Stimulated activated naive CD8-positive, alpha-beta T cell treated with anti-CD3 and anti-CD28 coated beads, Interleukin-15, Interleukin-2, amounts not matched to agents 100 ng/mL and 50 ng/mL, for 24 hours (primary cell): ENCODE measurements around the gene SGPP1.
"Not testable (repeated sequence)": the region's sequence is repeated elsewhere in the genome, so short reads cannot be mapped to it uniquely, and the experiment has no call there.

Experiments used
- H3K27ac Mint-ChIP-seq: one replicate; pipeline ENCODE4 v1.8.0; 2021; ENCODE audit warnings: mild to moderate bottlenecking, mixed read lengths
- H3K27me3 Mint-ChIP-seq: one replicate; pipeline ENCODE4 v1.8.0; 2021; ENCODE audit warnings: mixed read lengths
- H3K36me3 Mint-ChIP-seq: one replicate; pipeline ENCODE4 v1.8.0; 2021; ENCODE audit warnings: low read depth, mixed read lengths
- H3K4me1 Mint-ChIP-seq: one replicate; pipeline ENCODE4 v1.8.0; 2021; ENCODE audit warnings: low read depth, mixed read lengths
- H3K4me3 Mint-ChIP-seq: one replicate; pipeline ENCODE4 v1.8.0; 2021; ENCODE audit warnings: mild to moderate bottlenecking, mixed read lengths
- H3K9me3 Mint-ChIP-seq: one replicate; pipeline ENCODE4 v1.8.0; 2021; ENCODE audit warnings: mixed read lengths

Gene SGPP1

DNA sequence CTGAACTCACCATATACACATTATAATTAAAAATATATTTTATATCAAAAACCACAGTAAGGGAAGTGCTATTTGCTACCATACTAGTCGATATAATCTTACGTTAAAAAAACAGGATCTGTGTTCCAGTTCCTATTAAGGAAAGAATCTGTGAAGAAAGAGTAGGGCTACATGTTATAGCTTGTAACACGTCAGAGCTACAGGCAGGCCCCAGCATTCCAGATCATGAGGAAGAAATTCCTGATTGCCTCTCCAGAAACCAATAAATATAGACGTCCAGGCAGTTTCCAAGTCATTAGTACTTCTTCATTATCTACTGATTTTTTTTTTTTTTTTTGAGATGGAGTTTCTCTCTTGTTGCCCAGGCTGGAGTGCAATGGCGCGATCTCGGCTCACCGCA is 20.6 kb downstream of the SGPP1 start:
- Mint-ChIP-seq H3K36me3 (peaks cover 1% of the 10 kb centered on the region), H3K27me3 (no peaks in the 10 kb centered on the region), H3K27ac (no peak overlapping the region), H3K4me3 (no peak overlapping the region), H3K9me3 (no peaks in the 10 kb centered on the region), H3K4me1 (peaks cover 41% of the 10 kb centered on the region)

DNA sequence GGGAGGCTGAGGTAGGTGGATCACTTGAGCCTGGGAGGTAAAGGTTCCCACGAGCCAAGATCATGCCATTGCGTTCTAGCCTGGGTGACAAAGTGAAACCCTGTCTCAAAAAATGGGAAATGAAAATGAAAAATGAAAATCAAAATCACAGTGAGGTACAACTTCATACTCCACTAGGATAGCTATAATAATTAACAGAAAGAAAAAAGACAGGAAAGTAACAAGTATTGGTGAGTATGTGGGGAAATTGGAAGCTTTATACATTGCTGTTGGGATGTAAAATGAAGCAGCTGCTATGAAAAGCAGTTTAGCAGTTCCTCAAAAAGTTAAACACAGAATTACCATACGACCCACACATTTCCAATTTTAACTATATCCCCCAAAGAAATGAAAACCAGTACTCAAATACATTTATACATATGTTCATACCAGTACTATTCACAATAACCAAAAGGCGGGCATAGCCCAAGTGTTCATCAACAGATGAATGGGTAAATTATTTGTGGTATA is 22.2 kb downstream of the SGPP1 start:
- no peaks in the 10 kb centered on the region for H3K36me3 Mint-ChIP-seq
- no peak overlapping the region for H3K4me3 Mint-ChIP-seq
- no peaks in the 10 kb centered on the region for H3K27me3 Mint-ChIP-seq
- H3K27ac Mint-ChIP-seq, result peak overlapping the region; percentile 46
- H3K9me3 Mint-ChIP-seq, result no peaks in the 10 kb centered on the region
- peaks cover 43% of the 10 kb centered on the region for H3K4me1 Mint-ChIP-seq

DNA sequence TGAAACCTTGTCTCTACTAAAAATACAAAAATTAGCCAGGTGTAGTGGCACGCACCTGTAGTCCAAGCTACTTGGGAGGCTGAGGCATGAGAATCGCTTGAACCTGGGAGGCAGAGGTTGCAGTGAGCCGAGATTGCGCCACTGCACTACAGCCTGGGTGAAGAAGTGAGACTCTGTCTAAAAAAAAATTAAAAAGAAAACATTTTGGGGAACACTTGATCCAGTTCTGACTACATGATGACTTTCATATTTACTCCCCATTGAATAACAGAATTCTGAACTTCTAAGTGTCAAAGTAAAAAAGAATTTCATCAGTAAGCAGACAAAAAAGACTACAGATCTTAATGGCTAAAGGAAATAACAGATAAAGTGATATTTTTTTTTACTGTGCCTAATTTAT is 25.3 kb downstream of the SGPP1 start:
- H3K9me3 Mint-ChIP-seq, H3K36me3 Mint-ChIP-seq, H3K27ac Mint-ChIP-seq, H3K4me3 Mint-ChIP-seq, H3K27me3 Mint-ChIP-seq: not testable (repeated sequence)
- H3K4me1 Mint-ChIP-seq, result peaks cover 30% of the 10 kb centered on the region

DNA sequence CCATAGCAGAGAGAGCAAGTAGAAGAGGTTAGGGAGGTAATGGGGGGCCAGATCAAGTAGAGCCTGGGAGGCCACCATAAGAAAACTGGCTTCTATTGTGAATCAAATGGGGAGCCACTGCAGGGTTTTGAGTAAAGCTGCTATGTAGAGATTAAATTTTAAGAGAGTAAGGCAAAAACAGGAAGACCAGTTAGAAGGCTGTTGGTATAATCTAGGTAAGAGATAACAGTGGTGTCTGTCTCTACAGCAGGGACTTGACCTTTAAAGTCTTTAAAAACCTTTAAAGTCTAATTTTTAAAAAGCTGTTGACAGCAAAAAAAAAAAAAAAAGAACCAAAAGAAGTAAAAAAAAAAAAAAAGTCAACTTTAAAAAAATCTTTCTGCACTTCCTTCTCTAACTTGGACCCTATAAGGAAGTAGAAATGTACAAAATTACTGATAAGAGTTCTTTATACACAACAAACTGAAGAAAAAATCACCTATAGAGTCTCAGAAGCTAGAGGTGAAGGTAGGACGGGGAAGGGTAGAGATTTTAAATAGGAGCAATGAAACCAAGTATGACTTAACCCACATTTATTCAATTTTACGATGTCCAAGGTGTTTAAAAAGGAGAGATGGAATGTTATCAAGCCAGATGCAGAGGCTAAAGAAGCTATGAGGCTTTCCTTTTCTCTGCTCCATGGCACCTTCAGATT is 26.1 kb downstream of the SGPP1 start:
- peaks cover 33% of the 10 kb centered on the region for H3K4me1 Mint-ChIP-seq
- H3K27me3 Mint-ChIP-seq, result no peaks in the 10 kb centered on the region
- no peaks in the 10 kb centered on the region for H3K9me3 Mint-ChIP-seq
- no peak overlapping the region for H3K4me3 Mint-ChIP-seq
- H3K36me3 Mint-ChIP-seq, result peaks cover 14% of the 10 kb centered on the region
- H3K27ac Mint-ChIP-seq, result no peak overlapping the region

DNA sequence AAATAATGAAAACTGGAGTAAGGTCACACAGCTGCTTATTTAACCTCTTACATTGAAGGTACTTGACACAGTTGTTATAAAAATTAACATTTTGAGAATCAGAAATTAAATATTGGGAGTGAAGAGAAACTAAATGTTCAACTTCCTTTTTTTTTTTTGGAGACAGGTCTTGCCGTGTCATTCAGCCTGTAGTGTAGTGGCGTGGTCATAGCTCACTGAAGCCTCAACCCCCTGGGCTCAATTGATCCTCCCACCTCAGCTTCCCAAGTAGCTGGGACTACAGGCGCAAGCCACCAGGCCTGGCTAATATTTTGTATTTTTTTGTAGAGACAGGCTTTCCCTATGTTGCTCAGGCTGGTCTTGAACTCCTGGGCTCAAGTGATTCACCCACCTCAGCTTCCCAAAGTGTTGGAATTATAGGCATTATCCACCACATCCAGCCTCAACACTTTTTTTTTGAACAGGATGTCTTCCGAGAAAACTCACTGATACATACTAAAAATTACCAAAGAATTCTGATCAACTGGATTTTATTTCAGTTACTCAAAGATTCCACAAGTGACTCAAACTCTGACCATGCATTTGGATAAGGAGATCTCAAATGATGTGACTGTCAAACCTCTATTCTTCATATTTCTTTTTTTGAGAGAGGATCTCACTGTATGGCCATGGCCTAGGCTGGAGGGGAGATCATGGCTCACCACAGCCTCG is 35.4 kb downstream of the SGPP1 start:
- H3K4me3 Mint-ChIP-seq, result no peak overlapping the region
- peaks cover 7% of the 10 kb centered on the region for H3K4me1 Mint-ChIP-seq
- peaks cover 23% of the 10 kb centered on the region for H3K36me3 Mint-ChIP-seq
- H3K27me3 Mint-ChIP-seq, result no peaks in the 10 kb centered on the region
- H3K27ac Mint-ChIP-seq, result no peak overlapping the region
- no peaks in the 10 kb centered on the region for H3K9me3 Mint-ChIP-seq

DNA sequence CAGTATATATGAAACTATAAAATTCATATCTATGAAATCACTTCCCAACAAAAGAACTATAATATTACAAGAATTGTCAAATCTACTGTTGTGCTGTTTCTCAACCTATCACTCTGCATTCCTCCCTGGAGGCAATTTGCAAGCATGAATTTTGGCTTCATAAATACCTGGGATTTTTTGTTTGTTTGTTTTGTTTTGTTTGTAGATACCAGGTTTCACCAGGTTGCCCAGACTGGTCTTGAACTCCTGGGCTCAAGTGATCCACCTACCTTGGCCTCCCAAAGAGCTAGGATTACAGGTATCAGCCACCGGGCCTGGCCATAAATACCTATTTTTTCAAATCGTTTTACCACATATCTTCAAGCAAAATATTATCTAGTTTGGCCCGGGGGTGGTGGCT is 38.7 kb downstream of the SGPP1 start:
- H3K9me3 Mint-ChIP-seq, result no peaks in the 10 kb centered on the region
- H3K27ac Mint-ChIP-seq, result no peak overlapping the region
- no peaks in the 10 kb centered on the region for H3K27me3 Mint-ChIP-seq
- H3K4me3 Mint-ChIP-seq, result no peak overlapping the region
- peaks cover 26% of the 10 kb centered on the region for H3K36me3 Mint-ChIP-seq
- H3K4me1 Mint-ChIP-seq, result peaks cover 8% of the 10 kb centered on the region

DNA sequence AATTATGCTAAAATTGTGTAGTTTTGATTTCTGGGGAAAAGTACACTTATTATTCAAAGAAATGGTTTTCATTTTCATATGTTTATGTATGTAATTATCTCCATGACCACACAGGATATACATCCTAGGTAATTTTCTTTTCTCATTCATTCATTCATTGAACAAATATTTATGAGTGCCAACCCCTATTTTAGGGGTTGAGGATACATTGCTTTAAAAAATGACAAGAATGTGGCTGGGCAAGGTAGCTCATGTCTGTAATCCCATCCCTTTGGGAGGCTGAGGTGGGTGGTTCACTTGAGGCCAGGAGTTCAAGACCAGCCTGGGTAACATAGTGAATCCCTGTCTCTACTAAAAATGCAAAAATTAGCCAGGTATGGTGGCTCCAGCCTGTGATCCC is 40.9 kb downstream of the SGPP1 start:
- peaks cover 8% of the 10 kb centered on the region for H3K4me1 Mint-ChIP-seq
- no peak overlapping the region for H3K27ac Mint-ChIP-seq
- H3K9me3 Mint-ChIP-seq, result no peaks in the 10 kb centered on the region
- no peaks in the 10 kb centered on the region for H3K27me3 Mint-ChIP-seq
- H3K4me3 Mint-ChIP-seq, result no peak overlapping the region
- peaks cover 28% of the 10 kb centered on the region for H3K36me3 Mint-ChIP-seq

DNA sequence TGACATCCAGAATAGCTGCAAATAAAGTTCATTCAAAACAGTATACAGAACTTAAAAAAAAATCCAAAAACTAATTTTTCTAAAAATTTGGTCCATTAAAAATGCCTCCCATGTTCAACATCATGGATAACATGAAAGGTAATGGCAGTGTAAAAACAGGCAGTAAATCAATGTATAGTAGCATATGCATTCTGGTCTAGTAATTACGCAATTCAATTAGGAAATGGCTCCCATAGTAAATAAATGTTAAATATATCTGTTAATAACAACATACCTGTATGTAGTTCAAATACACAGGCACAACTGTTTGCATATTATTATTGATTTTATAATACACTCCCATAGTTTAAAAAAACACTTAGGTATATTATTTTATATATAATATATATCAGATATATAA is 42.5 kb downstream of the SGPP1 start:
- Mint-ChIP-seq H3K4me3 (no peak overlapping the region), H3K27me3 (no peaks in the 10 kb centered on the region), H3K9me3 (no peaks in the 10 kb centered on the region), H3K27ac (no peak overlapping the region), H3K36me3 (peaks cover 24% of the 10 kb centered on the region), H3K4me1 (peaks cover 8% of the 10 kb centered on the region)

DNA sequence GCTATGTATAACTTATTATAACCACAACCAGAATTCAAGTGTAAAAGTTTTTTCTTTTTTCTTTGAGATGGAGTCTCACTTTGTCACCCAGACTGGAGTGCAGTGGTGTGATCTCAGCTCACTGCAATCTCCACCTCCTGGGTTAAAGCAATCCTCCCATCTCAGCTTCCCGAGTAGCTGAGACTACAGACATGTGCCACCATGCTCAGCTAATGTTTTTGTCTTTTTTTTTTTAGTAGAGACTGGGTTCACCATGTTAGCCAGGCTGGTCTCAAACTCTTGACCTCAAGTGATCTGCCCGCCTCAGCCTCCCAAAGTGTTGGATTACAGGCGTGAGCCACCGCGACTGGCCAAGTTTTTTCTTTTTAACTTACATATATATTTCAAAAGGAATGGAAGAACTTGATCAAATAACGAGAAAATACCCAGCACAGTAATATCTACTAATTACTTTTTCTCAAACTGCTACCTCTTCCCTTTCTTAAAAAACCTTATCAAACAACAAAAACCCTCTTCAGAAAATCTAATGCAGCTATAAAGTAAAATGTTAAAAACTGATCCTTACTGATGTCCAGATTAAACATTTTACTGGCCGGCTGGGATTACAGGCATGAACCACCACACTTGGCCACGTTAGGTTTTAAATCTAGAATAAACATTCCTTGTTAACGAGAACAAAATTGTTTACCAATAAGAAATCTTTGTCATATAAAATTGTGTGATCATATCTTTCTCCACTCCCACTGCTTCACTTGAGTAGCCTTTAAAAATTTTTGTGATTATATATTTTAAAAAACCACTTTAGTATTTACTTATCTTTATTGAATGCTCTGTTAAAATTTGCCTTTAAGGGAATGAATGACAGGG is 44.9 kb downstream of the SGPP1 start:
- H3K36me3 Mint-ChIP-seq, result peaks cover 18% of the 10 kb centered on the region
- no peak overlapping the region for H3K4me3 Mint-ChIP-seq
- H3K9me3 Mint-ChIP-seq, result no peaks in the 10 kb centered on the region
- H3K27me3 Mint-ChIP-seq, result no peaks in the 10 kb centered on the region
- H3K27ac Mint-ChIP-seq, result no peak overlapping the region
- peaks cover 8% of the 10 kb centered on the region for H3K4me1 Mint-ChIP-seq

DNA sequence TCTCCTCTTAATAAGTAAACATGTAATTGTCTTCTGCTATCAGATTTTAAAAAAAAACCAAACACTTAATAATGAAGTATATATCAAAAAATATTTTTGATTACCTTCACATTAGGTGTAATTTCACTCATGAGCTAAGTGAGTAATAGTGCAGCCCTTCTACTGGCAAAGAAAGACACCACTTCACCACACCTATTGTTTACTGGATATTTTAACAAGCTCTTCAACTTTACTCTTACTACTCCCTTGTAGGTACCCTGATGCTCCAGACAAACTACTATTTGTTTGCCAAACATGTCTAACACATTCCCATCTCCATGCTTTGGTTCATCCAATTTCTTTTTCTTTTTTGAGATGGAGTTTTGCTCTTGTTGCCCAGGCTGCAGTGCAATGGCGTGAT is 49.3 kb downstream of the SGPP1 start:
- H3K9me3 Mint-ChIP-seq, result no peaks in the 10 kb centered on the region
- no peak overlapping the region for H3K27ac Mint-ChIP-seq
- H3K4me3 Mint-ChIP-seq, result no peak overlapping the region
- H3K4me1 Mint-ChIP-seq, result no peaks in the 10 kb centered on the region
- peaks cover 11% of the 10 kb centered on the region for H3K36me3 Mint-ChIP-seq
- H3K27me3 Mint-ChIP-seq, result no peaks in the 10 kb centered on the region

DNA sequence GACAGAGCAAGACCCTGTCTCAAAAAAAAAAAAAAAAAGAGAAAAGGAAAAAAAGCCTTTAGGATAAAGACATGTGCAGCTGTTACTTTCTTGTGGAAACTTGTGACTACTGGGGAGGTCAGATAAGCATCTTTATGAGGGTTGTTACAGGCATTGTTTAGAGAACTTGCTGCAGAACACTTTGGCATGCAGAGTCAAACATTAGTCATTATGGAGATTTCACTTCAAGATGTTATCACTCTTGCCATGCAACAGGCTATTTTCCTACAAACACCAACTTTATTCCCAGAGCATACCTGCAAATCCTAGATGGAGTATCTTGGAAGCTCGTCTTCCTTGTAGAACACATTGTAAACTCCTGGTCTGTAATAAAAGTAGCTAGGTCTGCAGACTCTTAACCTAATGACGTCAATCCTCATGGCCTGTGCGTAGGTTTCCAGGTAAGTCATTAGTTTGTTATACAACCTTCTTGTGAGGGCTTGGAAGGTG is 49.9 kb downstream of the SGPP1 start:
- H3K9me3 Mint-ChIP-seq, result no peaks in the 10 kb centered on the region
- peaks cover 11% of the 10 kb centered on the region for H3K36me3 Mint-ChIP-seq
- no peaks in the 10 kb centered on the region for H3K27me3 Mint-ChIP-seq
- H3K4me1 Mint-ChIP-seq, result no peaks in the 10 kb centered on the region
- no peak overlapping the region for H3K27ac Mint-ChIP-seq
- no peak overlapping the region for H3K4me3 Mint-ChIP-seq

DNA sequence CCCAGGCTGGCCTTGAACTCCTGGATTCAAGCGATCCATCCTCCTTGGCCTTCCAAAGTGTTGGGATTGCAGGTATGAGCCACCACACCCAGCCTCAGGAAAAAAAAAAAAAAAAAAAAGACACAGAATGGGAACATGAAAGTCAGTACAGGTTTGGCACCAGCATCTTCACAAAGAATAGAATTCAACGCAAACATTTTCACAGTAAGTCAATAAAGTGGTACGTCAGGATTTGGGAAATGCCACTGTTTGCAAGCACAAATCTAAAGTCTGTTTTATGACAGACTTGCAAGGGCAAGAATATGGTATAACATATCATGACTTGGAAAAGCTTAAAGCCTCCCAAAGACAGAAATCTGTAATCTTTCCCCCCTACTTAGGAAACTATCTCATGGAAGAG is 51.2 kb downstream of the SGPP1 start:
- H3K36me3 Mint-ChIP-seq, result peaks cover 6% of the 10 kb centered on the region
- no peak overlapping the region for H3K27ac Mint-ChIP-seq
- no peaks in the 10 kb centered on the region for H3K9me3 Mint-ChIP-seq
- H3K4me3 Mint-ChIP-seq, result no peak overlapping the region
- H3K27me3 Mint-ChIP-seq, result no peaks in the 10 kb centered on the region
- no peaks in the 10 kb centered on the region for H3K4me1 Mint-ChIP-seq

DNA sequence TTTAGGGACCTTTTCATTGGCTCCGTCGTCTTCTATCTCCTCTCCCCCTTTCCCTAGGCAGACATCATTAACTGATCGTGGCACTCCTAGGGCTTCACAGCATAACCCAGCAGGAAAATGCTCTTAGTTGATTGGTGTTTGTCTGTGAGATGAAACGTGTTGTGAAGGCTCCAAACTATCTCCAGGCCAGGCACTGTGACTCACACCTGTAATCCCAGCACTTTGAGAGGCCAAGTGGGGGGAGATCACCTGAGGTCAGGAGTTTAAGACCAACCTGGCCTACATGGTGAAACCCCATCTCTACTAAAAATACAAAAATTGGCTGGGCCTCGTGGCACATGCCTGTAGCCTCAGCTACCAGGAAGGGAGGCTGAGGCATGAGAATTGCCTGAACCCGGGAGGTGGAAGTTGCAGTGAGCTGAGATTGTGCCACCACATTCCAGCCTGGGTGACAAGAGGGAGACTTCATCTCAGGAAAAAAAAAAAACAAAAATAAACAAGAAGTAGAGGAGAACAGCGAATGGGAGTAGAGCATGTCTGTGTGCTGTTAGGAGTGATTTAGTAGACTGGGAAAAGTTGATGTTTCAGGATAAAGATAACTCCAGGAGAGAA is 53.9 kb downstream of the SGPP1 start:
- H3K4me3 Mint-ChIP-seq, result no peak overlapping the region
- H3K27me3 Mint-ChIP-seq, result no peaks in the 10 kb centered on the region
- H3K36me3 Mint-ChIP-seq, result peaks cover 6% of the 10 kb centered on the region
- H3K4me1 Mint-ChIP-seq, result no peaks in the 10 kb centered on the region
- no peak overlapping the region for H3K27ac Mint-ChIP-seq
- H3K9me3 Mint-ChIP-seq, result no peaks in the 10 kb centered on the region

DNA sequence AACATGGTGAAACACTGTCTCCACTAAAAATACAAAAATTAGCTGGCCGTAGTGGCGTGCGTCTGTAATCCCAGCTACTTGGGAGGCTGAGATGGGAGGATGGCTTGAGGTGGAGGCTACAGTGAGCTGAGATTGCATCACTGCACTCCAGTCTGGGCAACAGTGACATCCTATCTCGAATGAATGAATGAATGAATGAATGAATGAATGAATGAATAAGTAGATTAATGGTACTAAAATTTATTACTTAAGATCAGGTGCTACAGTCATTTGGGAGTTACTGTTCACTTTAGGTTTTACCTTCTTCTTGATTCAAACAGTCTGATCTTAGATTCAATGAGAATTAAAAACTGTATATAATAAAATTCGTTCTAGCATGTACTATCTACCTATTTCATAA is 54.6 kb downstream of the SGPP1 start:
- H3K4me1 Mint-ChIP-seq, result no peaks in the 10 kb centered on the region
- H3K27ac Mint-ChIP-seq, result no peak overlapping the region
- H3K9me3 Mint-ChIP-seq, result no peaks in the 10 kb centered on the region
- no peaks in the 10 kb centered on the region for H3K27me3 Mint-ChIP-seq
- H3K36me3 Mint-ChIP-seq, result peaks cover 6% of the 10 kb centered on the region
- H3K4me3 Mint-ChIP-seq, result no peak overlapping the region
